Measurements from ENCODE around the gene MMP20.

The MMP20 gene

DNA sequence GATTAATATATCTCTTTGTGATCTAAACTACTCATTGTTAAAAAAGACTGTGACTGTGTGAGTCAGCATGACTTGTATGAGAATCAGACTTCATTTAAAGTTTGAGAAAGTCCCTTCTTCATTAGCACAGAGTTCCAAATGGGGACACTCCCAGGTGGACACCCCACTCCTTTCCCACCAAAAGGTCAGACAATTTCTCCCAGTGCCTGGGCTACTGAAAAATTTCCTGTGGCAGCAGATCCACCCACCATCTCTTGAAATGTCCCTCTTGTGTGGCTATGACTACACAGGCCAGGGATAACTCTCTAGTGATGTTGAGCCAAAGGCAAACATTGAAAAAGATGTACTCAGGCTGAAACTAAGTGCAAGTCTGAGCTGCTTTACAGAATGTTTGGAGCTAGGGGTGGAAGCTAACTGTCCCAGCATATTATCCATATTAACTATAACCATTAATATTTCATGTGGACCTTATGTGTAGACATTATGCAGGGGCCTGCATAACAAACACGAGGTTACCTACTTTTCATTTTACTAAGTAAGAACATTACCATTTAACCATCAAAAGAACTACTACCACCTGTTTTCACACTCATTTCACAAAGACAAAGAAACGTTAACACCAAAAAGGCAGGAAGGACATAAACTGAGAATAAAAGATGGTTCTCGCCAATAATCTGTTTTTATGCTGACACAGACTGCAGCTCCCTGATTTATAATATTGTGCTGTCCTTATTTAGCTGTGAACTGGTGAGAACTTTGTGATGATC, 44.8 kb downstream of the MMP20 start:
- DNase-seq (ENCODE audit: low read depth), result peak; percentile 41
- TF ChIP-seq, protein P1, sequence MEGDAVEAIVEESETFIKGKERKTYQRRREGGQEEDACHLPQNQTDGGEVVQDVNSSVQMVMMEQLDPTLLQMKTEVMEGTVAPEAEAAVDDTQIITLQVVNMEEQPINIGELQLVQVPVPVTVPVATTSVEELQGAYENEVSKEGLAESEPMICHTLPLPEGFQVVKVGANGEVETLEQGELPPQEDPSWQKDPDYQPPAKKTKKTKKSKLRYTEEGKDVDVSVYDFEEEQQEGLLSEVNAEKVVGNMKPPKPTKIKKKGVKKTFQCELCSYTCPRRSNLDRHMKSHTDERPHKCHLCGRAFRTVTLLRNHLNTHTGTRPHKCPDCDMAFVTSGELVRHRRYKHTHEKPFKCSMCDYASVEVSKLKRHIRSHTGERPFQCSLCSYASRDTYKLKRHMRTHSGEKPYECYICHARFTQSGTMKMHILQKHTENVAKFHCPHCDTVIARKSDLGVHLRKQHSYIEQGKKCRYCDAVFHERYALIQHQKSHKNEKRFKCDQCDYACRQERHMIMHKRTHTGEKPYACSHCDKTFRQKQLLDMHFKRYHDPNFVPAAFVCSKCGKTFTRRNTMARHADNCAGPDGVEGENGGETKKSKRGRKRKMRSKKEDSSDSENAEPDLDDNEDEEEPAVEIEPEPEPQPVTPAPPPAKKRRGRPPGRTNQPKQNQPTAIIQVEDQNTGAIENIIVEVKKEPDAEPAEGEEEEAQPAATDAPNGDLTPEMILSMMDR (IDR thresholded peaks at IDR 0.05; ENCODE audit: insufficient read depth, low read depth, low read length, missing control alignments), result no peak
- no peak overlapping the region for H3K4me3 ChIP-seq (ENCODE audit: low read depth, low read length)

DNA sequence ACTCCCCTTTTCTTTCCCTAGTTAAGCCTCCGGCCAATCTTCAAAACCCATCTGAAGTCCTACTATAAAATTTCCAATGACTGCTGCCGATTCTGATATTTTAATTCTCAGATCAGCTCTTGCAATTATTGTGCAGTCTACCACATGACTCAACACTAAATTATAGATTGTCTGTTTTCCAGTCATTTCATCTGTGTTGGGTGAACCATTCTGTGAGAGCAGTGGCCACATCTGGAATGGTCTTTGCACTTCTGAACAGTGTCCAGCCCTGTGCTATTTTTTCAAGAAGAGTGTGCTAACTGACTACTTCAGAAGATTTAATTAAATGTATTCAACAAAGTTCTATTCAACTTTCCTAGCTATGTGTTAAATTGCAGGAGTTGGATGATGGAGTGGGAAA, 47.4 kb downstream of the MMP20 start:
- TF ChIP-seq, protein P1 (IDR thresholded peaks at IDR 0.05; ENCODE audit: insufficient read depth, low read depth, low read length, missing control alignments), result no peak
- DNase-seq (ENCODE audit: low read depth), result no peak
- no peak overlapping the region for H3K4me3 ChIP-seq (ENCODE audit: low read depth, low read length)

- peak; percentile 27 for DNase-seq (ENCODE audit: low read depth)
- no peak overlapping the region for H3K4me3 ChIP-seq (ENCODE audit: low read depth, low read length)
- TF ChIP-seq, protein P1 (IDR thresholded peaks at IDR 0.05; ENCODE audit: insufficient read depth, low read depth, low read length, missing control alignments), result no peak
These were observed 48.0 kb downstream of the MMP20 start for GRCh38 chr11:102577182-102577581.

GRCh38 chr11:102576350-102576749, 48.8 kb downstream of the MMP20 start:
- H3K4me3 ChIP-seq (ENCODE audit: low read depth, low read length), result no peak overlapping the region
- TF ChIP-seq, protein P1 (IDR thresholded peaks at IDR 0.05; ENCODE audit: insufficient read depth, low read depth, low read length, missing control alignments), result no peak
- DNase-seq (ENCODE audit: low read depth), result no peak

DNA sequence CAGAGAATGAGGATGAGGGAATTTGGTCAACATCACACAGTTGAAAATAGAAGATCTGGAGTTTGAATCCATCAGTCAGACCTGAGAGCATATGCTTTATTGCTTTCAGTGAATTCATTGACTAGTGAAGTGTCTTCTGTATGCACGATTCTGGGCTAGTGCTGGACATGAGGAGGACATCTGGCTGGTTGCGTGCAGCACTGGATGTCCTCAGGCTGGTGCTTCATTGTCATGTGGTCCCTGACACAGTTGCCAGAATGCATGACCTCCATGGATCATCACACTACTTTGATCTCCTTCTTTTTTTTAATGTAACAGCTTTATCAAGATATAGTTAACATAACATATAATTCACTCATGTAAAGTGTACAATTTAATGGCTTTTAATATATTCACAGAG, 50.1 kb downstream of the MMP20 start:
- TF ChIP-seq, protein P1 (IDR thresholded peaks at IDR 0.05; ENCODE audit: insufficient read depth, low read depth, low read length, missing control alignments), result no peak
- DNase-seq (ENCODE audit: low read depth), result no peak
- H3K4me3 ChIP-seq (ENCODE audit: low read depth, low read length), result no peak overlapping the region

- TF ChIP-seq, protein P1 (IDR thresholded peaks at IDR 0.05; ENCODE audit: insufficient read depth, low read depth, low read length, missing control alignments), result no peak
- no peak for DNase-seq (ENCODE audit: low read depth)
- no peak overlapping the region for H3K4me3 ChIP-seq (ENCODE audit: low read depth, low read length)
These were observed 51.3 kb downstream of the MMP20 start for GRCh38 chr11:102573851-102574250.
